Neural cell (in vitro differentiated cells): ENCODE results near the gene IP6K1. TPM values are rescaled to one million over a fixed set of nuclear protein-coding genes. Genes with fewer than 3 reads are reported as not detected.

Experiments
- H2AFZ ChIP-seq: fragments of 200-600, 300-800 bp; sonication (generic), shearing (Covaris generic); 2 replicates; pipeline ENCODE4 v1.6.0; 2014; ENCODE audit warnings: low read depth, mild to moderate bottlenecking, antibody characterized with exemption, low read length, moderate library complexity
- H3F3A ChIP-seq: fragments of 200-600 bp; shearing (Covaris generic); 2 replicates; pipeline ENCODE4 v1.6.1; 2016; ENCODE audit warnings: mild to moderate bottlenecking, moderate library complexity, mixed read lengths, antibody characterized with exemption, low read length; ENCODE audit not compliant: insufficient read depth, poor library complexity, severe bottlenecking
- H3K27ac ChIP-seq: fragments of 200-600, 300-800 bp; sonication (generic), shearing (Covaris generic); 2 replicates; pipeline ENCODE4 v1.5.1; 2014; ENCODE audit warnings: mild to moderate bottlenecking, low read length, moderate library complexity
- H3K27me3 ChIP-seq: fragments of 300-800, 200-600 bp; sonication (generic), shearing (Covaris generic); 2 replicates; pipeline ENCODE4 v1.6.0; 2014; ENCODE audit warnings: mild to moderate bottlenecking, low read depth, low read length, moderate library complexity; ENCODE audit not compliant: insufficient read depth
- H3K36me3 ChIP-seq: fragments of 300-800, 200-600 bp; sonication (generic), shearing (Covaris generic); 2 replicates; pipeline ENCODE4 v1.5.1; 2014; ENCODE audit warnings: mild to moderate bottlenecking, antibody characterized with exemption, low read length, moderate library complexity; ENCODE audit not compliant: insufficient read depth
- H3K4me2 ChIP-seq: fragments of 300-800, 200-600 bp; sonication (generic), shearing (Covaris generic); 2 replicates; pipeline ENCODE4 v1.6.0; 2014; ENCODE audit warnings: mild to moderate bottlenecking, low read length
- H3K4me3 ChIP-seq: fragments of 300-800, 200-600 bp; sonication (generic), shearing (Covaris generic); 2 replicates; pipeline ENCODE4 v1.5.1; 2014; ENCODE audit warnings: mild to moderate bottlenecking, low read length, moderate library complexity
- H3K79me2 ChIP-seq: fragments of 200-600 bp; shearing (Covaris generic); replicated peaks from 2 replicates; pipeline ENCODE4 v1.6.0; 2014; ENCODE audit warnings: mild to moderate bottlenecking, low read length, moderate library complexity; ENCODE audit not compliant: insufficient read depth
- H3K9ac ChIP-seq: fragments of 300-800, 200-600 bp; sonication (generic), shearing (Covaris generic); 2 replicates; pipeline ENCODE4 v1.6.1; 2016; ENCODE audit warnings: mild to moderate bottlenecking, low read length, mixed read lengths
- H3K9me2 ChIP-seq: fragments of 200-600 bp; shearing (Covaris generic); 2 replicates; pipeline ENCODE4 v1.6.1; 2016; ENCODE audit warnings: mild to moderate bottlenecking, low read length, mixed read lengths; ENCODE audit not compliant: insufficient read depth
- H3K9me3 ChIP-seq: fragments of 200-600, 300-800 bp; sonication (generic), shearing (Covaris generic); 2 replicates; pipeline ENCODE4 v1.6.1; 2016; ENCODE audit warnings: mild to moderate bottlenecking, mixed run types, low read length, moderate library complexity, mixed read lengths
- H4K20me1 ChIP-seq: fragments of 200-600 bp; shearing (Covaris generic); 2 replicates; pipeline ENCODE4 v1.6.1; 2016; ENCODE audit warnings: mild to moderate bottlenecking, mixed run types; ENCODE audit not compliant: insufficient read depth
- CTCF ChIP-seq: fragments of 450-650 bp; IDR thresholded peaks from 2 replicates; pipeline ENCODE4 v1.5.1; 2014; ENCODE audit warnings: antibody characterized with exemption, mild to moderate bottlenecking, moderate library complexity; ENCODE audit not compliant: poor library complexity, severe bottlenecking
- EP300 ChIP-seq: fragments of 450-650 bp; conservative IDR thresholded peaks from 2 replicates; pipeline ENCODE4 v1.6.1; 2014; ENCODE audit warnings: antibody characterized with exemption, mild to moderate bottlenecking, moderate library complexity; ENCODE audit not compliant: poor library complexity, severe bottlenecking
- EZH2 ChIP-seq: fragments of 200-600, 300-800 bp; shearing (Covaris generic), sonication (generic); IDR thresholded peaks from 2 replicates; pipeline ENCODE4 v1.6.1; 2014; ENCODE audit warnings: antibody characterized with exemption, low read length, borderline replicate concordance, mild to moderate bottlenecking; ENCODE audit not compliant: insufficient read depth, poor library complexity, severe bottlenecking
- MXI1 ChIP-seq: fragments of 450-650 bp; conservative IDR thresholded peaks from 2 replicates; pipeline ENCODE4 v1.6.1; 2014; ENCODE audit warnings: antibody characterized with exemption, mild to moderate bottlenecking; ENCODE audit not compliant: poor library complexity, severe bottlenecking
- POLR2AphosphoS5 ChIP-seq: IDR thresholded peaks from 2 replicates; pipeline ENCODE4 v1.6.1; 2012
- RAD21 ChIP-seq: fragments of 450-650 bp; conservative IDR thresholded peaks from 2 replicates; pipeline ENCODE4 v1.6.1; 2014; ENCODE audit warnings: antibody characterized with exemption, mild to moderate bottlenecking, moderate library complexity
- REST ChIP-seq: IDR thresholded peaks from 2 replicates; pipeline ENCODE4 v1.6.1; 2012; ENCODE audit warnings: borderline replicate concordance
- SMC3 ChIP-seq: fragments of 450-650 bp; conservative IDR thresholded peaks from 2 replicates; pipeline ENCODE4 v1.6.1; 2014; ENCODE audit warnings: antibody characterized with exemption, mild to moderate bottlenecking, moderate library complexity; ENCODE audit not compliant: poor library complexity
- TAF1 ChIP-seq: IDR thresholded peaks from 2 replicates; pipeline ENCODE4 v1.6.1; 2012; ENCODE audit warnings: low read depth
- polyA plus RNA-seq: library from polyadenylated mRNA; depleted of rRNA; stranded (reverse); fragments of >200 nt; gene quantifications from 2 replicates; pipeline ENCODE4 v1.2.3, GENCODE V29; 2014

Gene IP6K1
- polyA plus RNA-seq, 1 donor from 2014 or later = 52.7 TPM

- Histone ChIP-seq H3K9me2 (no peaks in the 10 kb centered on the region), H3K9ac (no peak overlapping the region), H3K9me3 (no peaks in the 10 kb centered on the region)
These were observed 5.2 kb upstream of the IP6K1 start for GRCh38 chr3:49791571-49791970.

More at GRCh38 chr3:49791571-49791970, 5.2 kb upstream of the IP6K1 start:
- Histone ChIP-seq H3K27ac (no peak overlapping the region), H3K79me2 (no peaks in the 10 kb centered on the region), H3K4me2 (no peak overlapping the region), H2AFZ (no peak overlapping the region), H3K4me3 (no peak overlapping the region), H3K36me3 (no peaks in the 10 kb centered on the region), H3F3A (no peaks in the 10 kb centered on the region), H3K27me3 (no peaks in the 10 kb centered on the region), H4K20me1 (no peaks in the 10 kb centered on the region)
- TF ChIP-seq EZH2 (no peak), TAF1 (no peak), MXI1 (no peak), RAD21 (no peak), REST (no peak), EP300 (no peak), SMC3 (no peak), POLR2AphosphoS5 (no peak), CTCF (no peak)
